Heart left ventricle (tissue), 13 donors: Measurements from ENCODE around the gene PRKCI.

Experiments used
- CTCF ChIP-seq, 12 donors: fragments of 200-600 bp; sonication (generic) in 4 of 12; IDR thresholded peaks; one replicate each; pipeline versions ENCODE4 v1.5.0 to v1.8.0; 2018 to 2022; ENCODE audit warnings: antibody characterized with exemption in 12 of 12, mild to moderate bottlenecking in 5 of 12
- POLR2A ChIP-seq, 2 donors: fragments of 450-650 bp; IDR thresholded peaks; one replicate each; pipeline ENCODE4 v1.6.1; 2017; ENCODE audit warnings: antibody characterized with exemption in 2 of 2, mild to moderate bottlenecking in 2 of 2, moderate library complexity in 2 of 2
- donor health status: ischemic (EF 13 %, LVEDD 7.1; RV severe dilation, severe dysfunction).
- donor health status: DM: no; HTN: yes; CAD: no.
- donor health status: DM: no; HTN: no; CAD: no.
- donor health status: ischemic (EF 25% LVEDD 6.9; RV normal size, moderate dysfunction).
- donor health status: ischemic (EF 25% LVEDD 5.7; RV mildly dilated, moderate dysfunction).
- donor health status: ischemic (EF 35%, LVEDD 5.7; RV mildly dilated, moderate dysfunction).
- donor health status: nonischemic (EF 11% LVEDD 7.7; RV severe dilation, severe dysfunction).
- donor health status: DM: yes; HTN: yes; CAD: no.
- donor health status: PGD.
- donor health status: ischemic (EF 29% LVEDD 5.4; RV normal size, mild dysfunction).
- donor health status: nonischemic (EF 23%, LVEDD 6.1; RV moderate dilation, normal function).

GRCh38 chr3:170233530-170233929, 11.3 kb downstream of the PRKCI start:
- TF ChIP-seq POLR2A (IDR thresholded peaks at IDR 0.05) (no peak), CTCF (IDR thresholded peaks at IDR 0.05) (no peak)
